Raji (cell line): Measurements from ENCODE around the gene ABI3BP.

Source experiments
- POLR2A ChIP-seq: IDR thresholded peaks from 2 replicates; pipeline ENCODE4 v1.6.1; 2011; ENCODE audit warnings: low read depth, low read length, control low read depth; ENCODE audit not compliant: insufficient read depth

ABI3BP gene

GRCh38 chr3:100740207-100740606, 253.0 kb downstream of the ABI3BP start:
- TF ChIP-seq POLR2A = no peak

GRCh38 chr3:100737334-100737733, 255.9 kb downstream of the ABI3BP start:
- TF ChIP-seq POLR2A = no peak

GRCh38 chr3:100732435-100732834, 260.8 kb downstream of the ABI3BP start:
- no peak for TF ChIP-seq POLR2A

- no peak for TF ChIP-seq POLR2A
These were observed 262.7 kb downstream of the ABI3BP start for GRCh38 chr3:100730524-100730923.

GRCh38 chr3:100726706-100727105, 266.5 kb downstream of the ABI3BP start:
- TF ChIP-seq POLR2A = no peak

- no peak for TF ChIP-seq POLR2A
These were observed 267.2 kb downstream of the ABI3BP start for GRCh38 chr3:100725935-100726513.

- no peak for TF ChIP-seq POLR2A
These were observed 272.8 kb downstream of the ABI3BP start for GRCh38 chr3:100720426-100720825.

- no peak for TF ChIP-seq POLR2A
These were observed 274.1 kb downstream of the ABI3BP start for GRCh38 chr3:100719136-100719535.

GRCh38 chr3:100717637-100718487, 275.4 kb downstream of the ABI3BP start:
- no peak for TF ChIP-seq POLR2A

GRCh38 chr3:100717063-100717462, 276.2 kb downstream of the ABI3BP start:
- TF ChIP-seq POLR2A = no peak

- no peak for TF ChIP-seq POLR2A
These were observed 278.0 kb downstream of the ABI3BP start for GRCh38 chr3:100715176-100715575.

GRCh38 chr3:100710261-100710968, 282.8 kb downstream of the ABI3BP start:
- no peak for TF ChIP-seq POLR2A

GRCh38 chr3:100709842-100710260, 283.4 kb downstream of the ABI3BP start:
- no peak for TF ChIP-seq POLR2A

GRCh38 chr3:100708989-100709841, 284.0 kb downstream of the ABI3BP start, which contains the start of gene TFG:
TFG (plus strand) TSS chr3:100709494; CDS start chr3:100713686, 4,192 bp downstream.
- TF ChIP-seq POLR2A = peak; percentile 46

GRCh38 chr3:100708644-100708988, 284.6 kb downstream of the ABI3BP start:
- TF ChIP-seq POLR2A = no peak

GRCh38 chr3:100706365-100706764, 286.9 kb downstream of the ABI3BP start:
- no peak for TF ChIP-seq POLR2A

GRCh38 chr3:100703865-100704264, 289.4 kb downstream of the ABI3BP start:
- no peak for TF ChIP-seq POLR2A
